WI38 (cell line): ENCODE data around the gene TTR.

Experiments used
- H3K4me3 ChIP-seq: 2 replicates; pipeline ENCODE4 v1.5.1; 2011; ENCODE audit warnings: low read depth, mild to moderate bottlenecking, control low read depth, low read length
- CTCF ChIP-seq: IDR thresholded peaks from 2 replicates; pipeline ENCODE4 v1.5.1; 2012; ENCODE audit warnings: low read depth, mild to moderate bottlenecking, control low read depth, low read length

The TTR gene

GRCh38 chr18:31603315-31603714 is 11.6 kb downstream of the TTR start:
- TF ChIP-seq CTCF = no peak
- H3K4me3 ChIP-seq = no peak overlapping the region

- no peak for TF ChIP-seq CTCF
- no peak overlapping the region for H3K4me3 ChIP-seq
These were observed 14.6 kb downstream of the TTR start for GRCh38 chr18:31606265-31606664.

GRCh38 chr18:31607384-31607783 is 15.7 kb downstream of the TTR start:
- no peak for TF ChIP-seq CTCF
- H3K4me3 ChIP-seq = no peak overlapping the region

- H3K4me3 ChIP-seq = no peak overlapping the region
- TF ChIP-seq CTCF = no peak
These were observed 18.2 kb downstream of the TTR start for GRCh38 chr18:31609886-31610285.

- no peak overlapping the region for H3K4me3 ChIP-seq
- no peak for TF ChIP-seq CTCF
These were observed 18.9 kb downstream of the TTR start for GRCh38 chr18:31610286-31611205.

- no peak overlapping the region for H3K4me3 ChIP-seq
- no peak for TF ChIP-seq CTCF
These were observed 19.8 kb downstream of the TTR start for GRCh38 chr18:31611511-31611910.

GRCh38 chr18:31612124-31612523 is 20.4 kb downstream of the TTR start:
- no peak for TF ChIP-seq CTCF
- no peak overlapping the region for H3K4me3 ChIP-seq
